ENCODE data around the gene TTC19.

Gene TTC19

DNA sequence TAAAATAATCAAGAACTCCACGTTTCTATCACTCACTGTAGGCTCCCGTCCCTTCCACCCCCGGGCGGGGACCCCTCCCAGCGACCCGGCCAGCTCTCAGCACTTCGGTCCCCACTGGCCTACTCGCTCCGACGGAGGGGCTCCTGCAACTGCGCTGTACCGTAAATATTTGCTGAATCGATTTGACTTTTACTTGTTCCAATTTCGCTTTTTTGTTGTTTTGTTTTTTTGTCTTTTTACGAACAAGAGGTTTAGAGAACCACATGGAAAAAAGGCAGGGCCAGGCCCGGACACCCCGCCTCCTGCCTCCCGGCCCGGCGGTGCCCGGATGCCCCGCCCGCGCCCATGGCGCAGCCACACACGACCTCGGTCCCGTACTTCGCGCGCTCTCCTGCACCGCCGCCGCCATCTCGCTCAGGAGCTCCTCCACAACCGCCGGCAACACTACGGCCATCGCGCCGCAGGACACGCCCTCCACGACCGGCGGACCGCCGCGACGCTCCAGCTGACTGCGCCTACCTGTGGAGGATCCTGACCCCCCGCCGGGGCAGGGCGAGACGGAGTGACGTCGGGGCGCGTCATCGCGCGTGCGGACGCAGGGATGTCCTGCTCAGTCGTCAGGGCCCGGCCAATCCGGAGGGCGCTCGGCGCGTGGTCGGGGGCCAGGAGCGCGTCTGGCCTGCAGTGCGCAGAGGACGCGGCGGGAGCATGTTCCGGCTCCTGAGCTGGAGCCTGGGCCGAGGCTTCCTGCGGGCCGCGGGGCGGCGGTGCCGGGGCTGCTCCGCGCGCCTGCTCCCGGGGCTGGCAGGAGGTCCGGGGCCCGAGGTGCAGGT, at the start of gene TTC19, which contains the start of gene ZSWIM7:
Gene TTC19 (plus strand): TSS at position 684 of the 833 bp plus-strand sequence. CDS start 25 bp downstream, at position 709.
Gene ZSWIM7 (minus strand): TSS at position 564 of the 833 bp plus-strand sequence. CDS start 110 bp downstream, at position 454.
- DNase-seq = peak; percentile 98

- no peak for DNase-seq
These were observed 48.1 kb upstream of the TTC19 start for GRCh38 chr17:15951368-15952047.

DNA sequence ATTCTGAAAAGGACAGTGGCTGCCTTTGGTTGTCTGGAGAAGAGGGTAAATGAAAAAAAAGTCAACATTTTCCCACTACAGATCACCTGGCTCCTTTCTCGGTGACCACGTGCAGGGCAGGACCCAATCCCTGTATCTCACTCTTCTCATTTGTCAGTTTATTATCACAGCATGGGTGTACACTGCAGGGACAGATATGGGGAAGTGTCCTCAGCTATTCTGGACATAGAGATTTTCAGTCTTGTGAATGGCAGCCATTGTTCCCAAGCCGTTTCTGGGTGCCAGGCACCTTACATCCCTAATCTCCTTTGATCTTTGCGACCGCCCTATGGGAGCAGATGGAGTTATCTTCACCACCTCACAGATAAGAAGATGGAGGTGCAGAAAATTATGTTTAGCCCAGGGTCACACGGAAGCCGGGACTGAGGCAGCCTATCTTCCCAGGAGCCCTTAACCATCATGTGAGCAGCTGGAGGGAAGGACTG, 47.5 kb upstream of the TTC19 start:
- DNase-seq = peak; percentile 56

DNA sequence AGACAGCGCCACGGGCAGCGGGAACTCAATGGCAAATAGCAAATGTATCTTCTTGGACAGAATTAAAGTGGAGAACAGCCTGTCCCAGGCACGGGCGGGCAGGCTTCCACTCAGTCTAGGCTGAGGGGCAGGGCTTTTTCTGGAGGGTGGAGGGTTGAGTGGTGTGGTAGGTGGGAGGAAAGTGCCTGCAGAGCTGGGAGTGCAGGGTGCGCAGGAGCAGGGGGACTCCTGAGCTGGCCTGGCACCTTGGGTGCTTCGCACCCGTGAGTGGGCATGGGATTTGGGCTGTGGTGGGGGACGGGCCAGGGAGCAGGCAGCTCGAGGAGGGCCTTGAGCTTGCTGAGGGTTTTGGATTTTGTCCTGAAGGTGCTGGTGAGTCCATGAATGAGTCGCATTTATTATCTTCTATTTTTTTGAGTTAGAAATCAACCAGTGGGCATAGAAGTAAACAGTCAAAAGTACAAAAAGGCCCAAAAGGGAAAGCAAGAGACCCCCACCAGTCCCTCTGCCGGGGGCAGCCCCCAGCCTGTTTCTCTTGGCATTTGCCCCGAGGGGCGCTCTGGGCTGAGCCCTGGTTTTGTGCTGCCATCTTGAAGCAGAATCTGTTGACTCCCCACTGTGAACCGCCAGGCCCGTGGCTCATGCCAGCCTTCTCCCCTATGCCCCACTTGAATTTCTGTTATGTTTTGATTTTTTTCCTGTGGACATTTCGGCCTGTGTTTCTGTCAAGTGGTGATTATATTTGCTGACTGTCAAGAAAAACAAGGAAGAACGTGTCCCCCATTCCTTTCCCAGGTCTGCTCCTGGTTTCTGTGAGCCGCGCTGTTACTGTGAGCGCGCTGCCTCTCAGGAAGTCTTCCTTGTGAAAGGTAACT, 46.5 kb upstream of the TTC19 start:
- DNase-seq = peak; percentile 59

DNA sequence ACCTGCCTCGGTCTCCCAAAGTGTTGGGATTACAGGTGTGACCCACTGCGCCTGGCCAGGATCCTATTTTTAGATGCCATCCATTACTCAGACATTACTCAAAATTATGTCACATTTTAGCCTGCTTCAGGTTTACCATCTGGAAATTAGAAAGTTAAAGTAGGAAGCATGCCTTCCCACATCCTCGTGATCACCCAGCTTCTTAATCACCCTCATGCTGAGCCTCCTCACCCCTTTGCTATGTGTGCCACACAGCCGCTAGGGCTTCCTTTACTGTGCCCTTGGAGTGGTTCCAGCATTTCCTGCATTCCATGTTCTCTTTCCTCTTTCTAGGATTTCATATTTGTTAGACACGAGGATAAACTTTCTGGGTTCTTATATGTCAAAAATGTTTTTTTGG, 45.4 kb upstream of the TTC19 start:
- no peak for DNase-seq

DNA sequence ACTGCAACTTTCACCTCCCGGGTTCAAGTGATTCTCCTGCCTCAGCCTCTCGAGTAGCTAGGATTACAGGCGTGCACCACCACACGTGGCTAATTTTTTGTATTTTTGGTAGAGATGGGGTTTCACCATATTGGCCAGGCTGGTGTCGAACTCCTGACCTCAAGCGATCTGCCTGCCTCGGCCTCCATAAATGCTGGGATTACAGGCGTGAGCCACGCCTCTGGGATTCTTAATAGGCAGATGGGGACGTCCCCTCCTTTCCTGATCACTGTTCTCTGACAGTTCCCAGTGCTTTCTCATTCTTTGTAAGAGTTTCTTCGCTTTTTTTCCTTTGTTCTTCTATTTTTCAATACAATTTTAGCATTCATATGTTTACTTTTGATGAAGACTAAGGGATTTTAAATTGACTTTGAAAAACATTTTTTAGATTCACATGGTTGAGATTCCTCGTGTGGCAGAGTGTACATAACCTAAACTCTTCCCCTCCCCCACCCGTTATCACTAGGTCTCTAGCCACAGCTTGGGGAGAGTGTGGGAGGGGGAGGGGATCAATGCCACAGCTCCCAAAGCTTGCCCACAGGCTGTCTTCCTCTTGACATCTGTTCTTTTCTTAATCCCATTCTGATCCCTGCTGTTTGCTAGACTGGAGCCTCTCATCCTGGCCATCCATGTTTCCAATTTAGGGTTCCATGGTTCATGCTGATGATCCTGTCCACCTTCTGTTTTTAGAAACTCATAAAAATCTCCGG, 43.7 kb upstream of the TTC19 start:
- peak; percentile 38 for DNase-seq

DNA sequence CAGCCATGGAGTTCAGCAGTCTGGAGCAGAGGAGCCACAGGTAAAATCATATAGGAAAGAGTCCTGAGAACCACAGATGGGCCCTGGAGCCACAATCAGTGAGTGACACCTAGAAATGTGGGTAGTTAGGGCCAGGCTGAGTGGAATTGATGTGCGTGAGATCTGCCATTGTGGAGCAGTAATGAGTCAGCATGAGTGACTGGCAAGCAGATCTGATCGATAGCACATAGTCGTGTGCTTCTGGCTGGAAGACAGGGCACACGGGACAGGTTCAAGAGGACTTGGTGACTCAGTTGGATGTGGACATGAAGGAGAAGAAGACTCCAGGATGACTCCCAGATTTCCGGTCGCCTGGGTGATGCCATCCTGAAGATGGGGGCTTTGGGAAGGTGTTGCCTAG, 42.4 kb upstream of the TTC19 start:
- peak; percentile 78 for DNase-seq

DNA sequence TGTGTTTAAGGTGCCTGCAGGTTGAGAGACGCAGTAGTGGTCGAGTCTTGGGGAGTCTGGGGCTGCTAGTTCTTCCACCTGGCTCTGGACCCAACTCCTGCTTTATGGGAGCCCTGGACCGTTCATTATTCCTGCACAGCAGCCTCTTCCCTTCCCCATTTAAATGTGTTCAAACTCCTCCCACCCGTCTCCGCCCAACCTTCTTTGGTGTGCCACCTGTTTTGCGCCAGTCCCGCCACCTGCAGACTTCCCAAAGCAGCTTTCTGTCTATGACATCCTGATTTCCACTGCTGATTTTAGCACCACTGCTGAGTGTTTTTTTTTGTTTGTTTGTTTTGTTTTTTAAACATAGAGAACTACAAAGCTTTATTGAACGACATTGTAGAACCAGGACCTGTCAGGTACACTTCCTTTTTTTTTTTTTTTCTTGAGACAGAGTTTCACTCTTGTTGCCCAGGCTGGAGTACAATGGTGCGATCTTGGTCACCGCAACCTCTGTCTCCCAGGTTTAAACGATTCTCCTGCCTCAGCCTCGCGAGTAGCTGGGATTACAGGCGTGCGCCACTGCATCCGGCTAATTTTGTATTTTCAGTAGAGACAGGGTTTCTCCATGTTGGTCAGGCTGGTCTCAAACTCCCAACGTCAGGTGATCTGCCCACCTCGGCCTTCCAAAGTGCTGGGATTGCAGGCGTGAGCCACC, 41.9 kb upstream of the TTC19 start:
- DNase-seq = peak; percentile 37

DNA sequence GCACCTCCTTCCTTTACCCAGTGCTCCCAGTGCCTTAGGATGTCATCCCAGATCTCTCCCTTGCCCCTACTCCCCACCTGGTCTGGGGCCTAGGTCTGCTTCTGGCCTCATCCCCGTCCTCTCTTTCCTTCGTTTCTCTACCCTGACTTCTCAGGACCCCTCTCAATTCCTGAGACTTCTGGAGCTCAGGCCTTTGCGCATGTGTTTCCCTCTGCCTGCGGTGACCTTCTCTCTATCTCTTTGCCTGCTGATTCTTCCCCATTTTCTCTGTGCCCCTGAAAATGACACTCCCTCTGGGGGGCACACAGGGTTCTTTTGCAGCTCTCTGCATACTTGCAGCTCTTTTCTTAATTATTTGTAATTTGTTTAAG, 41.2 kb upstream of the TTC19 start:
- peak; percentile 24 for DNase-seq

GRCh38 chr17:15963670-15964110, 35.9 kb upstream of the TTC19 start:
- DNase-seq = no peak

GRCh38 chr17:15965528-15965927, 34.1 kb upstream of the TTC19 start:
- DNase-seq = no peak

- no peak for DNase-seq
These were observed 33.3 kb upstream of the TTC19 start for GRCh38 chr17:15966183-15966878.

DNA sequence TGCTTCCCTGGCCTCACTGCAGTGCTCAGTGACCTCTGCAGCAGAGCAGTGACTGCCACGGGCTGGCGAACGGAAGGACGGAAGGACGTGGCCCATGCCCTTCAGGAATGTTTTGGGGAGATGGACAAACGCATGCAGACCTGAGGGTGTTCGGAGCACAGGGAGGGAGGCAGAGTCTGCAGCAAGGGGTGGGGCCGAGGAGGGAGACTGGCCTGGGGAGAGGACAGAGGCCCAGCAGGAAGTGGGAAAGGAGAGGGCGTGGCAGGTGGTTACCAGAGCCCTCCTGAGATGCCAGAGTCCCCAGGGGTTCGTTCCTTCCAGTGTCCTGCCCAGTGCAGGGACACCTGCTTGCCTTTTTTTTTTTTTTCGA, 32.8 kb upstream of the TTC19 start:
- no peak for DNase-seq

DNA sequence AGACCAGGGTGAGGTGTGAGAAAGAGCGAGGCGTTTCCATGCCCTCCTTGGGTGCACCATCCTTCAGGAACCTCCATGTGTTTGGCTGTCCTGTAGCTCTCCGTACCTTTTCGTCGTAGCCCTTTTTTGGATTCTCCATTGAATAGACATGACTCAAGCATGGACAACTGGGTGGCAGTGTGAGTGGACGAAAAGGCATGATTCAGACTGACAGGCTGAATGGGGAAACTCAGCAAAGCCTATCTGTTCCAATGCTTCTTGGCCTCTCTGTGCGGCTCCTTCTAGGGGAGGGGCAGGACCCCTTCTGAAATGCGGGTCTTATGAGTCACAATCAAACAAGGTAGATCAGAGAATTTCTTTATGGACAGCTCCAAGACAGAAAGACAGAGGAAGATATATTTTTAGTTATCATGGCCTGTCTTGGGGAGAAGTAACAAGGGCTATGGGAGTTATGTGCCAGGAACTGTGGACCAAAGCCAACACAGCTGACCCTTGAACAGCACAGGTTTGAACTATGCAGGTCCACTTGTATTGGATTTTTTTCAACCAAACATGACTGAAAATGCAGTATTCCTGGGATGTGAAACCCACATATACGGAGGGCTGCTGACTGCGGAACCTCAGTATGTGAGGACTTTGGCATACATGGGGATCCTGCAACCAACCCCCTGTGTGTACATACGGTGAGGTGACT, 31.8 kb upstream of the TTC19 start:
- no peak for DNase-seq

DNA sequence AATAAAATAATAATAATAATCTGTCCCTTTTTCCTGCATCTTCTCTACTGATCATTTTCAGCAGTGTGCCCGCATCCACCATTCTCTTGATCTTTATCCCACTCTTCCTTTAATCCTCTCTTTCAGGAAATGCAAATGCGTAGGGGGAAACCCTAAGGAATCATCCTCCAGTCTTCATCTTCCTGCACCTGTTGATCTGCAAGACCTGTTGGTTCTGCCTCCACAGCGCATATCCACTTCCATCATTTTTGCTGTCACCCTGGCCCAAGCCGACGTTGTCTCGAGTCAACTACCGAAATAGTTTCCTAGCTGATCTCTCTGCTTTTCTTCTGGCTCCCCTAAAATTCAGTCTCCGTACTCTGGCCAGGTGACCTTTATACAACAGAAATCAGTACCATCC, 30.2 kb upstream of the TTC19 start:
- DNase-seq = no peak

GRCh38 chr17:15970500-15970899, 29.1 kb upstream of the TTC19 start:
- DNase-seq = no peak

GRCh38 chr17:15971098-15971678, 28.4 kb upstream of the TTC19 start:
- no peak for DNase-seq

GRCh38 chr17:15971882-15972281, 27.7 kb upstream of the TTC19 start:
- DNase-seq = no peak

DNA sequence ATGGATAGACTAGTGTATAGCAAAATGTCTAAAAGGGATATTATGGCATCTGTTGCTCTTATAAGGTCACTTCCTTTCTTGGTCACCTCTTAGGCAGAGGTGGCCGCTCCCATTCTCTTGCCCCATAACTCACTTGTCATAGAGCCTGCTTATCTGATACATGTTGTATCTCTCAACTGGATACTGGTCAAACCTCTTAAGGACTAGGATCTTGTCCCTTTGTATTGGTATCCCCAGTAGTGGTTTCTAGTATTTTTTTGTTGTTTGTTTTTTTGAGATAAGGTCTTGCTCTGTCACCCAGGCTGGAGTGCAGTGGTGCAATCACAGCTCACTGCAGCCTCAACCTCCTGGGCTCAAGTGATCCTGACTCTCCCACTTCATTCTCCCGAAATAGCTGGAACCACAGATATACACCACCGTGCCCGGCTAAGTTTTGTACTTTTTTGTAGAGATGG, 27.1 kb upstream of the TTC19 start:
- DNase-seq = no peak

DNA sequence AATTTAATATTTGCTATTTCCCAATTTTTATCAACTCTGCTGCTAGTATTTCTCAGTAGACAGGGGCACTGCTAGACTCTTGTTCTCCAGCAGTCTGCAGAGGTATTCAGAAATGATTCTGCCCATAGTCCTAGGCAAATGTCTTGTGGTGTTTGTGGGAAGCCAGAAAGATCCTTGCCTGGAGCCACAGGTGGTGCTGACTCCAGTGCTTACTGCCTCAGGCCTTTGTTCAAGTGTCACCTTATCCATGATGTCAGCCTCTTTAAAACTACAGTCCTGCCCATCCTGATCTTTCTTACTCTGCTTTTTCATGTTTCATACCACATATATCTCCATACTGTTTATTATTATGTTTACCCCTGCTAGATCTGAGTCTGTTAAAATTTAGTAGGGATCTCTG, 26.6 kb upstream of the TTC19 start:
- no peak for DNase-seq
